CD4-positive, alpha-beta T cell treated with Interferon gamma for 1 hour (primary cell): ENCODE data around the gene SPACA5.
"Not testable (repeated sequence)": the region's sequence is repeated elsewhere in the genome, so short reads cannot be mapped to it uniquely, and the experiment has no call there.

Source experiments
- DNase-seq: peaks from one replicate; pipeline ENCODE4 v3.0.0-alpha.2; 2020

SPACA5 gene

GRCh38 chrX:48006688-48007087 is at the start of gene SPACA5:
SPACA5 (plus strand) TSS chrX:48006988; CDS start chrX:48007803, 815 bp downstream.
- DNase-seq, result not testable (repeated sequence)

DNA sequence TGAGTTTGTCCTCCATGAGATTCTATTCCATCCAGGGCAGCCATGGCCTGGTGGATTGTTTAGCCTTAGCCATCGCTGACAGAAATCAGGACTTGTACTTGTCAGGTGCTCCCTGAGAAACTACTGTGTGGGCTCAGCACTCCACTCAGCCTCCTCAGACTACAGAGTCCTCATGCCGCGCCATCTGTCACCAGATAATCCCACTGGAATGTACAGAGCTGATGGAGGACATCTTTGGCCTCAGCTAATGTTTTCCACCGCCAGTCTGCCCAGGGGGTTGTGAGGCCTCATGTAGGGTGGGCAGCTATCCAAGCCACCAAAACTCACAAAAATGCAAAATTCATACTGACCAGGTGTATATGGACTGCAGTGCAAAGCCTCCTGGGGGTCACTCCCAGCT is 48.6 kb upstream of the SPACA5 start:
- DNase-seq, result not testable (repeated sequence)

- peak; percentile 25 for DNase-seq
These were observed 47.9 kb upstream of the SPACA5 start for GRCh38 chrX:47958761-47959342.

- peak; percentile 37 for DNase-seq
These were observed 46.4 kb upstream of the SPACA5 start for GRCh38 chrX:47960406-47960805.

DNA sequence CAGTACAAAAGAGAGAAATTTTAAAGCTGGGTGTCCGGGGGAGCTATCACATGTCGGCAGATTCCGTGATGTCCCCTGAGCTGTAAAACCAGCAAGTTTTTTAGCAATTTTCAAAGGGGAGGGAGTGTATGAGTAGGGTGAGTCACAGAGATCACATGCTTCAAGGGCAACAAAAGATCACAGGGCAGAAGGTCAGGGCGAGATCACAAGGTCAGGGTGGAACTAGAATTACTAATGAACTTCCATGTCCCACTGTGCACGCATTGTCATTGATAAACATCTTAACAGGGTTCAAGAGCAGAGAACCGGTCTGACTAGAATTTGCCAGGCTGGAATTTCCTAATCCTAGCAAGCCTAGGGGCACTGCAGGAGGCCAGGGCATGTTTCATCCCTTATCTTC is 45.0 kb upstream of the SPACA5 start:
- DNase-seq, result not testable (repeated sequence)

DNA sequence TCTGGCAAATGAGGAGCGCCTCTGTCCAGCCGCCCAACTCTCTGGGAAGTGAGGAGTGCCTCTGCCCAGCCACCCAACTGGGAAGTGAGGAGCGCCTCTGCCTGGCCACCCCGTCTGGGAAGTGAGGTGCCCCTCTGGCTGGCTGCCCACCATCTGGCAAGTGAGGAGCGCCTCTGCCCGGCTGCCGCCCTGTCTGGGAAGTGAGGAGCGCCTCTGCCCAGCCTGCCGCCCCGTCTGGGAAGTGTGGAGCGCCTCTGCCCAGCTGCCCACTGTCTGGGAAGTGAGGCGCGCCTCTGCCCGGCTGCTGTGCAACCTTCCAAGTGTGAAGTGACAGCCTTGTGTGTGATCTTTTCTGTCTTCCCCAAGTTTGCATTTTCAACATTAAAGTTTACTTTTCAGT is 41.3 kb upstream of the SPACA5 start:
- not testable (repeated sequence) for DNase-seq

- no peak for DNase-seq
These were observed 33.6 kb upstream of the SPACA5 start for GRCh38 chrX:47973235-47973634.

GRCh38 chrX:47976254-47977151 is 30.3 kb upstream of the SPACA5 start:
- DNase-seq, result no peak

- no peak for DNase-seq
These were observed 15.3 kb upstream of the SPACA5 start for GRCh38 chrX:47991263-47992094.

GRCh38 chrX:47992095-47992380 is 14.8 kb upstream of the SPACA5 start:
- DNase-seq, result no peak

- DNase-seq, result no peak
These were observed 14.1 kb upstream of the SPACA5 start for GRCh38 chrX:47992669-47993068.

- DNase-seq, result no peak
These were observed 5.5 kb upstream of the SPACA5 start for GRCh38 chrX:48001260-48001659.

- no peak for DNase-seq
These were observed 4.5 kb upstream of the SPACA5 start for GRCh38 chrX:48002319-48002718.

GRCh38 chrX:48002929-48003328 is 3.9 kb upstream of the SPACA5 start:
- DNase-seq, result no peak

DNA sequence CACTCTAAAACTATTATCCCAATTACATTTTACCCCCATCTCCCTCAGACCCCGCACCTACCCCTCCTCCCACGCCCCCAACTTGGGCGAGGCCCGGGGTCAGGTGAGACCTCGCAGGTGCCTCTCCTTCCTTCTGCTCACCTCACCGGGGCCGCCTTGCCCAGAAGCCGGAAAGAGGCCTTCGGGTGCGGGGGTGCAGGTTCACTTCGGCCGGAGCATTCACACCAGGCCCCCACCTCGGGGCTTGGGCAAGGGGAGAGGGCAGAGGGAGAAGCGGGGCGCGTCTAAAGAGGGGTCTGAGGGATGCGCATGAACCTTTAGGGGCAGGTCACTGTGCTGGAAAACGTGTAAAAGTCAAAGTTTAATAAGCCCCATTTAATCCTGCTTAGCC is 3.4 kb upstream of the SPACA5 start:
- DNase-seq, result peak; percentile 14

GRCh38 chrX:48003758-48004457 is 2.9 kb upstream of the SPACA5 start, which contains the start of gene ZNF182:
ZNF182 (minus strand) TSS chrX:48003989; CDS start chrX:48002609, 1,380 bp downstream.
- DNase-seq, result peak; percentile 96

DNA sequence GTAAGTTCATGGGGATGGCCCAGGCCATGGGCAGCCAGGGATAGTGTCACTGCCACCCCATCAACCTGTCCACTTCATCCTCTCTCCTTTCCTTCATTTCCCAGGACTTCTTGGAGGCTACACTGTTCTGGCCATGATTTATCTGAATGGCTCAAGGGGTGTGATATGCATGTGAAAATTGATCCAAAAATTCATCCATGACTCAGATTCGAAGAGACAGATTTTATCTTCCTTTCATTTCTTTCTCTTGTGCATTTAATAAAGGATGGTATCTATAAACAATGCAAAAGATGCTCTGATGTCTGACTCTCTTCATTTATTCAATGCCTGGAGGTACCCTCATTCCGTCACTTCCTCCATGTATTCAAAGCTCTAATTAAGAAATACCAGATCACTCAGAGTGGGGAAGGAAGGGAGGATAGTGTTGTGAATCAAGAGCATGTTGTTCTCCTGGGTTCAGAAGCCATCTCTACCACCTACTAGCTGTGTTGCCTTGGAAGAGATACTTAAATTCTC is 2.7 kb downstream of the SPACA5 start:
- not testable (repeated sequence) for DNase-seq

DNA sequence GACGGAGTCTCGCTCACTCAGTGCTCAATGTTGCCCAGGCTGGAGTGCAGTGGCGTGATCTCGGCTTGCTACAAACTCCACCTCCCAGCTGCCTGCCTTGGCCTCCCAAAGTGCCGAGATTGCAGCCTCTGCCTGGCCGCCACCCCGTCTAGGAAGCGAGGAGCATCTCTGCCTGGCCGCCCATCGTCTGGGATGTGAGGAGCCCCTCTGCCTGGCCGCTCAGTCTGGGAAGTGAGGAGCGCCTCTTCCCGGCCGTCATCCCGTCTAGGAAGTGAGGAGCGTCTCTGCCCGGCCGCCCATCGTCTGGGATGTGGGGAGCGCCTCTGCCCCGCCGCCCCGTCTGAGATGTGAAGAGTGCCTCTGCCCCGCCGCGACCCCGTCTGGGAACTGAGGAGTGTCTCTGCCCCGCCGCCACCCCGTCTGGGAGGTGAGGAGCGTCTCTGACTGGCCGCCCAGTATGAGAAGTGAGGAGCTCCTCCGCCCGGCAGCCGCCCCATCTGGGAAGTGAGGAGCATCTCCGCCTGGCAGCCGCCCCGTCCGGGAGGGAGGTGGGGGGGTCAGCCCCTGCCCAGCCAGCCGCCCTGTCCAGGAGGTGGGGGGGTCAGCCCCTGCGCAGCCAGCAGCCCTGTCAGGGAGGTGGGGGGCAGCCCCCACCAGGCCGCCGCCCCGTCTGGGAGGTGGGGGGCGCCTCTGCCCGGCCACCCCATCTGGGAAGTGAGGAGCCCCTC is 10.0 kb downstream of the SPACA5 start:
- not testable (repeated sequence) for DNase-seq

GRCh38 chrX:48019892-48020291 is 13.1 kb downstream of the SPACA5 start:
- DNase-seq, result not testable (repeated sequence)

- DNase-seq, result not testable (repeated sequence)
These were observed 13.7 kb downstream of the SPACA5 start for GRCh38 chrX:48020472-48020871.

DNA sequence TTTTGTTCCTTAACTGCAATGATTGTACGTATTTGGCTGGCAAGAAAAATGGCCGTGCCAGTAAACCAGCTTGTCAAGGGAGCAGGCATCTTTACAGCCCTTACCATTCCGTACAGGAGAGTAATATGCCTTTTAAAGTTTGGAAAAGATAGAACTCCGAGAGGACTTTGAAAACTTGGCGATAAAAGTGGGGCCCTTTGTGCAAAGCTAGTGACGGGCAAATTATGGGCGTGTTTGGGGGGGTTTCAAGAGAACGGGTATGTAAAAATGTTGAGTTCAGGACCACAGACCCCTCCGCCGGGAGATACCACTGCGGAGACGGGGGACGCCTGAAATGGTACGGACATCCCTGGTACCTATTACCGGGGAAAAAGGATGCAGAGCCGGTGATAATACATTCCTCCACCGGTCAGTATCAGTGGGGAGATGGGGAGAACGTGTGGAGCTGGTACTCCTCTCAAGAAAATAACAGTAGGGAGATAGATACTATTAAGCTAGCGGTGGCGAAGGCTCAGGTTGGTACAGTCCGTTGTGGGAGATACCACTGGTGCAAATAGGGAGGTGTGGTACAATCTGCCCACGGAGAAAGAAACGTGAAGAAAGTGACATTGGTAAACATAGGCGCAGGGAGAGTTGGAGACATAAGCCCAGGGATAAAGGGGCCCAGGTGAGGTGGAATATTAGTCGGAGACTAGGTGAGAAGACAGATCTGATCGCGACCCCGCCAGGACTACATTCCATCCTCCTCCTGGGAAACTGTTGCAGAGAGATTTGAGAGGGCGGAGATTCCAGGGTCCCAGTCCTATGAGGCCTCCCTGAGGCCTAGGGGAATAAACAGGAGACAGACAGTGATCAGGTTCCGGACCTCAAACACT is 14.5 kb downstream of the SPACA5 start:
- peak; percentile 71 for DNase-seq
